ENCODE data around the gene ZNF189.
"Not testable (repeated sequence)": the region's sequence is repeated elsewhere in the genome, so short reads cannot be mapped to it uniquely, and the experiment has no call there.

ZNF189 gene

DNA sequence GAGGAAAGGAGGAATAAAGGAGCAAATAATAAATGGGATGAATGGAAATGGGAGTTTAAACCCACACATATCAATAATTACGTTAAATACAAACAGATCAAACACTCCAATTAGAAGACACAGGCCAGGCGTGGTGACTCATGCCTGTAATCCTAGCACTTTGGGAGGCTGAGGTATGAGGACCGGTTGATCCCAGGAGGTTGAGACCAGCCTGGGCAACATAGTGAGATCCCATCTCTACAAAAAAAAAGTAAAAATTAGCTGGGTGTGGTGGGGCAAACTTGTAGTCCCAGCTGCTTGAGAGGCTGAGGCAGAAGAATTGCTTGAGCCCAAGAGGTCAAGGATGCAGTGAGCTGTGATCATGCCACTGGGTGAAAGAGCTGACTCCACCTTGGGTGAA lies 17.5 kb upstream of the ZNF189 start:
- DNase-seq = no peak

GRCh38 chr9:101381833-101382342 lies 16.8 kb upstream of the ZNF189 start:
- DNase-seq = no peak

GRCh38 chr9:101383361-101383760 lies 15.3 kb upstream of the ZNF189 start:
- DNase-seq = no peak

- DNase-seq = not testable (repeated sequence)
These were observed 13.6 kb upstream of the ZNF189 start, which contains the start of gene BAAT for GRCh38 chr9:101384873-101385536. TSS of gene BAAT (minus strand) at chr9:101385006. CDS start at chr9:101371404, 13,602 bp downstream.

GRCh38 chr9:101387871-101388506 lies 10.7 kb upstream of the ZNF189 start:
- DNase-seq = no peak

GRCh38 chr9:101388507-101388993 lies 10.1 kb upstream of the ZNF189 start:
- DNase-seq = no peak

GRCh38 chr9:101393135-101393534 lies 5.5 kb upstream of the ZNF189 start:
- DNase-seq = no peak

DNA sequence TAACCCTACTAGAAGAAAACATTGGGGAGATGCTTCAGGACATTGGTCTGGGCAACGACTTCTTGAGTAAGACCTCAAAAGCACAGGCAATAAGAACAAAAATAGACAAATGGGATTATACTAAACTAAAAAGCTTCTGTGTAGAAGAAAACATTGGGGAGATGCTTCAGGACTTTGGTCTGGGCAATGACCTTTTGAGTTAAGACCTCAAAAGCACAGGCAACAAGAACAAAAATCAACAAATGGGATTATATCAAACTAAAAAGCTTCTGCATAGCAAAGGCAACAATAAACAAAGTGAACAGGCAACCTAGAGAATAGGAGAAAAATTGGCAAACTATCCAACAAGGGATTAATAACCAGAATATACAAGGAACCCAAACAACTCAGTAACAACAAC lies 4.0 kb upstream of the ZNF189 start:
- no peak for DNase-seq

DNA sequence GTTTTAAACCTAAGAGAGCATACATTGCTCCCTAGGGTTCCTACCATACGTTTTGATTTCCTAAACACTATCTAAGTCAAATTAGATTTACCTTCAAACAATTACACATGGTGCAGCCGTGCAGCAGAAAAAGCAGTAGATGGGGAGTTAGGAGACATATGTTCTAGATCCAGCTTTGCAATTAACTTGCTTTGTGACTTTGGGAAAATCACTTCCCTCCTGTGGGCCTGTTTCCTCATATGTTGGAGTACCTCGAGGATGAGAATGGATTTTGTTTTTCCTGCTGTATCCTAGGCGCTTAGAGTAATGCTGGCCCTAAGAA lies 944 bp upstream of the ZNF189 start:
- DNase-seq = no peak

DNA sequence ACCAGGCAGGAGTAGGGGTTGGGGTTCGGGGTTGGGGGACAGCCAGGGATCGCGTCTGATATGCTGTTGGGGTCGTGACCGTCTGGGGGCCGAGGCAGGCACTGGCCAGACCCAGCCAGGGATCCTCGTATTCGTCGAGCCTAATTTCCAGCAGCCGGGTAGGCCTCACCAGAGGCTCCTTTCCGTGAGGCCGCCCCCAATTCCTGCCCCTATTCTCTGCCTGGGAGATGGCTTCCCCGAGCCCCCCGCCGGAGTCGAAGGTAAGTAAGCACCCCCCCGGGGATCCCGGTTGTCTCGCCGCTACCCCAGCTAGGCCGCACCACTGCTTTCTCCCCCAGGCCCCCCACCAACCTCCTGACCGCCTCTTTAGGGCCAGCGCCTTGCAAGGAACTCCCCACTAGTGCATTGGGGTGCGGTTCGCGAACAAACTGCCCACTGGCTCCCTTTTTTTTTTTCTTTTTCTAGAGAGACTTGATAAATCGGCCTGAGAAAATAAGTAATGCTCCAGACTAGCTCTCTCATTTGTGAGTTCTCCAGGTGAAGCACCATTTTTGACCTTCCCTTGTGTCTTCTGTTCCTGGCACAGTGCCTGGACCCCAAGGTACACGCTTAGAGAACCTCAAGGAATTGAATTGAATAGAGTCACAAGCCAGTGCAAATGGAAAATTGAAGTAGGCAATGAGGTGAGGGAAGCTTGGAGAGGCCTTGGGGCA lies 435 bp downstream of the ZNF189 start:
- DNase-seq = peak in 1 of 2 donors; percentile 79

GRCh38 chr9:101399643-101399970 lies 956 bp downstream of the ZNF189 start:
- DNase-seq = no peak

- DNase-seq = no peak
These were observed 1.5 kb downstream of the ZNF189 start for GRCh38 chr9:101400120-101400519.

DNA sequence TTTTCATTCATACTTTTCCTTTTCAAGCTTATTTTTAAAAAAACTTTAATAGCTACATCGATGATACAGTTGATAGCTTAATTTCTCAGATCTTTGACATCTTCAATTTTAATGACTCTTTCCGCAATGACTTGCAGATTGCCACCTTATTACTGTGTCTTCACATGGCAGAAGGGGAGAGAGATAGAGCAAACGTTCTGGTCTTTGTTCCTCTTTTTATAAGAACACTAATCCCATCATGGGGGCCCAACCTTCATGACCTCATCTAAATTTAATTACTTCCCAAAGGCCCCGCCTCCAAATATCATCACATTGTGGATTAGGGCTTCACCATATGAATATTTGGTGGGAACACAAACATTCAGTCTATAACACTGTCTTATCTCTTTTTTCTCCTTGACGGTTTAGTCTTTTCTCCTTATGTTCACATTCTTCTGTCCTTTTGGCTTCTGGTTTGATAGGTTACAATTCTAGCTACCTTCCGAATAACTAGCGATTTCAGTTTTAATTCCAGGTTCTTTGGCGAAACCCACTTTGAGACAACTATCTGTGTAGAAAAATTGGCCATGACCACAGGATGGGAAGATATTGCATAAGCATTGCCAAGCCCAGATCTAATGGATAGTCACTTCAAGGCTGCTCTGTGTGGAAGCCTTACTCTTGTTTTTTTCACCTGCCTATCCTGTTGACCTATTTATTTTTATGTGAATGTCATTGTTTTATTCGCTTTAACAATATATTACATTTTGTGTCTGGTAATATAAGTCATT lies 5.0 kb downstream of the ZNF189 start:
- no peak for DNase-seq

GRCh38 chr9:101408374-101409078 lies 9.9 kb downstream of the ZNF189 start:
- no peak for DNase-seq

DNA sequence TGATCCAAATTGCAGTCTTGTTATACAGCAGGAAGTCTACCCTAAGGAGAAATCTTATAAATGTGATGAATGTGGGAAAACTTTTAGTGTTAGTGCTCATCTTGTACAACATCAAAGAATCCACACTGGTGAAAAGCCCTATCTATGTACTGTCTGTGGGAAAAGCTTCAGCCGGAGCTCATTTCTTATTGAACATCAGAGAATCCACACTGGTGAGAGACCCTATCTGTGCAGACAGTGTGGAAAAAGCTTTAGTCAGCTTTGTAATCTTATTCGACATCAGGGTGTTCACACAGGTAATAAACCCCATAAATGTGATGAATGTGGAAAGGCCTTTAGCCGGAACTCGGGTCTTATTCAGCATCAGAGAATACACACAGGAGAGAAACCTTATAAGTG lies 10.4 kb downstream of the ZNF189 start:
- DNase-seq = no peak

DNA sequence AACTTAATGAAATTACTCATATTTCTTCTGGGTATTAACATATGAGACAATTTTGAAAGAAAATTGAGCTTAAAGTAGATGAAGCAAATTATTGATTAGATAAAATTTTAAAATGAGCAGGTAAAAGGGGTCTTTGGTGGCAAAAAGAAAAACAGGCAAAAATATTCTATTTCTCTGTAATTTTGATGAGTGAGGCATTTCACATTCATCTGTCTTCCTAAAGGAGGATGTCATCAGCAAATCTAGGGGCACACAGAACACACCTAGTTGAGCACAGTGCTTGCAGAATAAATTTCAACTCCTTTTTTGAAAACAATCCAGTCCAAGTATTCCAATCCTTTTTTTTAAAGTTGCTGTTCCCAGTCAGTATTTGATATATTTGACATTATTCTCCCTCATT lies 16.2 kb downstream of the ZNF189 start:
- no peak for DNase-seq

DNA sequence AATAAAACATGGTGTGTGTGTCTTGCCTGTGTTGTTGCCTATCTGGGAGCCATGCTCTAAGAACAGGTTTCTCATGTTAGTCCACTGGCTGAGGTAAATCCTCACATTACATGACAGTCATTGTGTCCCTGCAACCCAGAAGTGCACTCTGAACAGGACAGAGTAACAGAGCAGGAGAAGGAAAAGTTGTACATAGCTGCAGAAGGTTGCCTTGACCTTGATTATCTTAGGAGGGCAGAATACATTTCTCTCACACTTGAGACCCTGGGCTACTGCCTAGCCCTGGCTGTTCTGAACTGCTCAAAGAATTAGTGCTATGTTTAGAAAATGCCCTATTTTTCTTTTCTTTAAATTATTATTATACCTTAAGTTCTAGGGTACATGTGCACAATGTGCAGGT lies 16.9 kb downstream of the ZNF189 start:
- no peak for DNase-seq

DNA sequence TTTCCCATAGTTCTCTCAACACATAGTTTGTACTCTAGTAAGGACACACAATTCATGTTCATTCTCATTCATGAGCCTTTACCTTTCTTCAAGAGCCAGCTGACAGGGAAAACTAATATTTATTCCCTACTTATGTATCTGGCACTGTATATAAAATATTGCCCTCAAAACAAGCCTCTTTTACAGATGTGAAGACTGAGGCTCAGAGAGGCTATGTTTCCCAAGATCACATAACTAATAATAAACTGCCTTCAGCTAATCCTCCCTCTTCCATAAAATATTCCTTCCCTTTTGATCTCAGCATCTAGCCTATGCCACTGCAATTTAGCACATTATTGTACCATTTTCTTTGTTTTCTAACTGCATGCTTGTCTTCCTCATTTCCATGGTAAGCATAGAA lies 18.7 kb downstream of the ZNF189 start:
- DNase-seq = no peak

DNA sequence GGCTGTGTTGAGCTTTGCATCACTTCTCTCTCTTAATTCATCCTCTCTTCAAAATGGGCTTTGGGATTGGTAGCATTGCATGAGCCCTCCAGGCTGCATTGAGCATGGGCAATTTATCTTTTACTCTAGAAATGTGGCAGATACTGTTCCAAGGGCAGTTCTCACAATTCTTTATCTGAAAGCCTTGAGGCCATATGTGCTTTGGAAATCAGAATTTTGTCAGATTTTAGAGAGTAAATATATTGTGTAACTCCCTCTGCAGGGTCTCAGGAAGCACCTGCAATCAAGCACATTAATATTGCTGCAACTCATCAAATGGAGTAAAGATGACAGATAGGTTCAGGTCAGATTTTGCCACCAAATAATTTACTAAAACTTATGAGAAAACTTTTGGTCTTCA lies 19.3 kb downstream of the ZNF189 start:
- no peak for DNase-seq

DNA sequence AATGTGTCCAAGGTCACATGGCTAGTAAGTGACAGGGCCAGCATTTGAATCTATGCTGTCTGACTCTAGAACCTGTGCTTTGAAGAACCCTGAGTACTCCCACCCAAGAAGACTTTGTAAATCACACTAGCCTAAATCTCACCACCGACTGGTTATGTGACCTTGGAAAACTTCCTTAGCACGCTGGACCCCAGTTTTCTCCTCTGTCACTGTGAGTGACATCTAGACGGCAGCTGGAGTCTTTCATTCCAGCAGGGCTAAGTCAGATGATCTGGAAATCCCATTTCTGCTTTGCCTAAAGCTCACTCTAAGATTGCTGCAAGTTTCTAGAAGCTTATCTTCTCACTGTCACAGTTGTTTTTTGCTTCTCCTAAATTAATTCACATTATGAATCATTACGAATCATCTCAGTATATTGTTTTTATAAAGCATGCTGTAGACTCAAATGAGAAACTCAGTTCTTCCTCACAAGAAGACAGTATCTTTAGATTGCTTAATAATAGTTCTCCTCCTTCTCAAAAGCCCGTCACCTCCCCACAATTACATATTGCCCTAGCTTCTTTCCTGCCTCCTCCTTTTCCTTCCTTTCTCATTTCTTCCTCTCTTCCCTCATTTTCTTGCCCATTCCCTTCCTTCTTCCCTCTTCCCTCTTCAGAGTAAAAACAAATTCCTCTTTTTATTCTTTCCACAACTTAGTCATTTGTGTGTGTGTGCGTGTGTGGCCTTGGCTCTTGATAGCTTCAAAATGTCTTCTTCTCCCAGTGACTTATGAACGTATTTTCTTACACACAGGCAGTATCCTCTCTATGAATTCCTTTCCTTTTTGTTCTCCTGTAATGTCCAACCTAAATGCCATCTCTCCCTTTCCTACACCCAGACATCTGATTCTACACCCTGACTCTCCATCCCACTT lies 20.1 kb downstream of the ZNF189 start:
- no peak for DNase-seq

GRCh38 chr9:101419863-101420262 lies 21.2 kb downstream of the ZNF189 start:
- DNase-seq = no peak

DNA sequence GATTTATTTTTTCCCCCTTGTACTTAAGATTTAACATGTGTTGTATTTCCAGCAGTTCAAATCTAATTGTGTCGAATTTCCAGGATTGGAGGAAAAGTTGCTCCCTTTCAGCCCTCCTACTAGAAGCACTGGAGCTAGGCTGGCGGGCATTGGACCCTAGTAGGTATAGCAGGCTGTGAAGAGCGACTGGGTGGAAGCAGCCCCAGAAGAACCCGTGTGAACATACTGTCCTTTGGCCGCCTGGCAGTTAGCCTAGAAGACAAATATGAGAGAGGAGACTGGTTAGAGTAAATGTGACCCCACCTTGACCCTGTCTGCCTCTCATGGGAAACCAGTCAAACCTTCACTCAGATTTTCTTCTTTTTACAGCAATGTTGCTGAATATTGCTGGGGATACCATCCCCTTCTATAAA lies 23.0 kb downstream of the ZNF189 start:
- DNase-seq = no peak
